PC-3 (cell line): ENCODE results near the gene ADM2. TPM values are rescaled to one million over a fixed set of nuclear protein-coding genes. Genes with fewer than 3 reads are reported as not detected.

ENCODE experiments used
- ATAC-seq: fragments of 200-7000 bp; cut with Tn5 transposase; 2 replicates; pipeline ENCODE4 v1.9.1; 2020; ENCODE audit warnings: mild to moderate bottlenecking, moderate library complexity
- BruUV-seq: library from RNA; stranded (reverse); fragments of 400-500 nt; replicated peaks from 2 replicates; lab custom pipeline; 2021; lab: Mats Ljungman, UMichigan
- CTCF ChIA-PET: fragments of 300-600 bp; sonication (Branson Sonifier 250); formaldehyde crosslinking; loops from one replicate; lab custom pipeline; 2022; ENCODE audit warnings: antibody characterized with exemption; lab: Charles Lee
- POLR2A ChIA-PET: fragments of 300-600 bp; sonication (Branson Sonifier 250); formaldehyde crosslinking; loops from one replicate; lab custom pipeline; 2022; ENCODE audit warnings: antibody characterized with exemption; ENCODE audit not compliant: unreplicated experiment; lab: Charles Lee
- DNase-seq: peaks from one replicate; pipeline ENCODE4 v3.0.0-alpha.2; 2015
- H2AFZ ChIP-seq: fragments of 300-600 bp; sonication (generic); 2 replicates; pipeline ENCODE4 v1.6.0; 2016; ENCODE audit warnings: antibody characterized with exemption, low read length
- H3F3A ChIP-seq: fragments of 300-600 bp; sonication (generic); one replicate; pipeline ENCODE4 v1.6.0; 2017; ENCODE audit warnings: antibody characterized with exemption, low read length, control low read depth, mild to moderate bottlenecking; ENCODE audit not compliant: unreplicated experiment
- H3K27ac ChIP-seq: fragments of 300-600 bp; sonication (generic); 2 replicates; pipeline ENCODE4 v1.5.1; 2016; ENCODE audit warnings: mild to moderate bottlenecking, low read length
- H3K27me3 ChIP-seq: fragments of 300-600 bp; sonication (generic); 2 replicates; pipeline ENCODE4 v1.6.1; 2016; ENCODE audit warnings: low read length, mixed read lengths
- H3K36me3 ChIP-seq: fragments of 300-600 bp; sonication (generic); 2 replicates; pipeline ENCODE4 v1.6.1; 2016; ENCODE audit warnings: low read depth, mixed run types, low read length, mixed read lengths
- H3K4me1 ChIP-seq: fragments of 300-600 bp; sonication (generic); 2 replicates; pipeline ENCODE4 v1.5.1; 2016; ENCODE audit warnings: low read length; ENCODE audit not compliant: insufficient read depth
- H3K4me2 ChIP-seq: fragments of 300-600 bp; sonication (generic); 2 replicates; pipeline ENCODE4 v1.6.0; 2016; ENCODE audit warnings: low read length
- H3K4me3 ChIP-seq: fragments of 300-600 bp; sonication (generic); 2 replicates; pipeline ENCODE4 v1.5.1; 2016; ENCODE audit warnings: mild to moderate bottlenecking, low read length, mixed read lengths
- H3K79me2 ChIP-seq: fragments of 300-600 bp; sonication (generic); 2 replicates; pipeline ENCODE4 v1.6.1; 2017; ENCODE audit warnings: low read length, mixed read lengths
- H3K9ac ChIP-seq: fragments of 300-600 bp; sonication (generic); 2 replicates; pipeline ENCODE4 v1.6.0; 2016; ENCODE audit warnings: mild to moderate bottlenecking, low read length
- H3K9me2 ChIP-seq: fragments of 300-600 bp; sonication (generic); replicated peaks from 2 replicates; pipeline ENCODE4 v1.6.1; 2016; ENCODE audit warnings: mixed run types, low read length, mixed read lengths
- H3K9me3 ChIP-seq: fragments of 300-600 bp; sonication (generic); 2 replicates; pipeline ENCODE4 v1.6.1; 2016; ENCODE audit warnings: low read length, mixed read lengths
- H4K20me1 ChIP-seq: fragments of 300-600 bp; sonication (generic); 2 replicates; pipeline ENCODE4 v1.6.1; 2016; ENCODE audit warnings: low read length, mixed read lengths
- EZH2 ChIP-seq: fragments of 300-600 bp; sonication (generic); IDR thresholded peaks from one replicate; pipeline ENCODE4 v1.6.1; 2017; ENCODE audit warnings: antibody characterized with exemption, mild to moderate bottlenecking, low read length; ENCODE audit not compliant: unreplicated experiment
- EZH2phosphoT487 ChIP-seq: fragments of 300-600 bp; sonication (generic); IDR thresholded peaks from 2 replicates; pipeline ENCODE4 v1.6.1; 2018; ENCODE audit warnings: mild to moderate bottlenecking, antibody characterized with exemption, low read length, borderline replicate concordance
- intact Hi-C: fragments of 100-400 bp; cut with micrococcal nuclease; formaldehyde crosslinking; loops from 2 replicates; pipeline ENCODE4 v1.9.0; 2023
- total RNA-seq: library from RNA; depleted of rRNA; stranded (reverse); fragments of >200 nt; gene quantifications from 2 replicates; pipeline ENCODE4 v1.2.3, GENCODE V29; 2014
- TF ChIP-seq, protein P1 (sequence below): fragments of 300-600 bp; sonication (generic); conservative IDR thresholded peaks from 2 replicates; pipeline ENCODE4 v1.5.1; 2017; ENCODE audit warnings: antibody characterized with exemption, low read depth, mild to moderate bottlenecking, low read length

Gene ADM2
- total RNA-seq, 1 experiment from 2014 or later = 1.8 TPM

DNA sequence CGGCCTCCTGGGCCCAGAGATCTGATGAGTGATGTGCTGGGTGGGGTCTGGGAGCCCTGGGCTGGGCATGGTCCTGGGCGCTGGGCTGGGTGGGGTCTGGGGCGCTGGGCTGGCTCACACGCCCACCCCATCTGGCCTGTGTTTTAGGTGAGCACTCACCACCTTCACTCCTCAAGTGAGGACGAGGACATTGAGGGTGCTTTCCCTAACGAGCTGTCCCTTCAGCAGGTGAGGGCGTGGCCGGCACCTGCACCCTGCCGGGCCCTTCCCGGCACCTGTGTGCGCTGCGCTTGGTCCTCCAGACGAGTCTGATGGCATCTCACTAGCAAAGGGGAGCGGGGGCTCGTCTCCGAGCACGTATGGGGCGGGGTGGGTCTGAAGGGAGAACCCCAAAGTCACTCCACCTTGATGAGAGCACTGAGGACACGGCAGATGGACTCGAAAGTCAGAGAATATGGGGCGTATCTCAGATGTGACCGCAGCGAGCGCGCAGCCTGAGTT is 44.5 kb upstream of the ADM2 start:
- Histone ChIP-seq H3K4me1 (no peaks in the 10 kb centered on the region), H3K79me2 (no peaks in the 10 kb centered on the region), H2AFZ (no peak overlapping the region), H3K4me3 (no peak overlapping the region), H3K4me2 (no peak overlapping the region), H3K27me3 (no peaks in the 10 kb centered on the region), H3K27ac (no peak overlapping the region), H3K9ac (no peak overlapping the region), H3F3A (no peaks in the 10 kb centered on the region), H4K20me1 (no peaks in the 10 kb centered on the region), H3K9me3 (no peaks in the 10 kb centered on the region), H3K9me2 (no peaks in the 10 kb centered on the region), H3K36me3 (no peaks in the 10 kb centered on the region; the same call in 1 of the 2 replicates)
- intact Hi-C loops = no loop called here
- TF ChIP-seq EZH2 (no peak), EZH2phosphoT487 (no peak)
- TF ChIP-seq, protein P1, sequence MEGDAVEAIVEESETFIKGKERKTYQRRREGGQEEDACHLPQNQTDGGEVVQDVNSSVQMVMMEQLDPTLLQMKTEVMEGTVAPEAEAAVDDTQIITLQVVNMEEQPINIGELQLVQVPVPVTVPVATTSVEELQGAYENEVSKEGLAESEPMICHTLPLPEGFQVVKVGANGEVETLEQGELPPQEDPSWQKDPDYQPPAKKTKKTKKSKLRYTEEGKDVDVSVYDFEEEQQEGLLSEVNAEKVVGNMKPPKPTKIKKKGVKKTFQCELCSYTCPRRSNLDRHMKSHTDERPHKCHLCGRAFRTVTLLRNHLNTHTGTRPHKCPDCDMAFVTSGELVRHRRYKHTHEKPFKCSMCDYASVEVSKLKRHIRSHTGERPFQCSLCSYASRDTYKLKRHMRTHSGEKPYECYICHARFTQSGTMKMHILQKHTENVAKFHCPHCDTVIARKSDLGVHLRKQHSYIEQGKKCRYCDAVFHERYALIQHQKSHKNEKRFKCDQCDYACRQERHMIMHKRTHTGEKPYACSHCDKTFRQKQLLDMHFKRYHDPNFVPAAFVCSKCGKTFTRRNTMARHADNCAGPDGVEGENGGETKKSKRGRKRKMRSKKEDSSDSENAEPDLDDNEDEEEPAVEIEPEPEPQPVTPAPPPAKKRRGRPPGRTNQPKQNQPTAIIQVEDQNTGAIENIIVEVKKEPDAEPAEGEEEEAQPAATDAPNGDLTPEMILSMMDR = no peak
- POLR2A ChIA-PET = no interaction called here
- DNase-seq = no peak
- BruUV-seq = no TSS peak
- CTCF ChIA-PET = no interaction called here
- ATAC-seq = no peak

DNA sequence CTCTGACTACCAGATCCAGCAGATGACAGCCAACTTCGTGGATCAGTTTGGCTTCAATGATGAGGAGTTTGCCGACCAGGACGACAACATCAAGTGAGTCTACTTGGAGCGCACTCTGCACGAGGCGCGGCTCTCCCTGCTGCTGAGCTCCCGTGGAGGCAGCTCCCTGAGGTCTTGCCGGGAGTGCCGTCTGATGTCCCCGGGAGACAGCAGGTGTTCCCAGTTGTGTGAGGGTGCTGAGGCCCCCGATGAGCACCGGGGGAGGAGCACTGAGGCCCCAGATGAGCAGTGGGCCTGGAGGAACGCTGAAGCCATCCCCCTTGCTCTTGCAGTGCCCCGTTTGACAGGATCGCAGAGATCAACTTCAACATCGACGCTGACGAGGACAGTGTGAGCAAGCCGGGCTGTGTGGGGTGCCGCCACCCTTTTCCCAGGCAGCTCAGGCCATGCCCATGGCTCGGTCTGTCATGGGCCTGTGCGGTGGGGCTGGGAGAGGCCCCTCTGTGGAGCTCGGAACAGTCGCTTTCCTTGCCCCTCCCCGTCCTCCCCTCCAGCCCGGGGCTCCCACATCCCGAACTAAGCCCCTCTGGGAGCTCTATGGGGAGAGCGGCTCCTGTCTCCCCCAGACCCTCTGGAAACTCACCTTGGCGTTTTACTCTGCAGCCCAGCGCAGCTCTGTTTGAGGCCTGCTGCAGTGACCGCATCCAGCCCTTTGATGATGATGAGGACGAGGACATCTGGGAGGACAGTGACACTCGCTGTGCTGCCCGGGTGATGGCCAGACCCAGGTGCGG is 43.6 kb upstream of the ADM2 start:
- H3K79me2 ChIP-seq = no peaks in the 10 kb centered on the region

More for the DNA sequence above, 43.6 kb upstream of the ADM2 start:
- Histone ChIP-seq H3K27me3 (no peaks in the 10 kb centered on the region), H3K27ac (no peak overlapping the region), H3K9ac (no peak overlapping the region), H3K9me3 (no peaks in the 10 kb centered on the region), H3K4me3 (no peak overlapping the region), H3F3A (no peaks in the 10 kb centered on the region), H3K4me1 (no peaks in the 10 kb centered on the region), H2AFZ (no peak overlapping the region), H3K4me2 (no peak overlapping the region), H3K36me3 (no peaks in the 10 kb centered on the region), H3K9me2 (no peaks in the 10 kb centered on the region), H4K20me1 (no peaks in the 10 kb centered on the region)
- intact Hi-C loops = no loop called here
- CTCF ChIA-PET = no interaction called here
- ATAC-seq (no peak), DNase-seq (no peak)
- POLR2A ChIA-PET = no interaction called here
- TF ChIP-seq EZH2 (no peak), EZH2phosphoT487 (no peak)
- TF ChIP-seq, protein P1 = no peak
- no TSS peak for BruUV-seq
